ENCODE data around the gene SLC5A4. TPM values are rescaled to one million over a fixed set of nuclear protein-coding genes. Genes with fewer than 3 reads are reported as not detected.

Gene SLC5A4
- total and polyA plus RNA-seq, 2 of the 4 experiments (the other 2 are of a cell fraction): 0.10 to 0.18 TPM

DNA sequence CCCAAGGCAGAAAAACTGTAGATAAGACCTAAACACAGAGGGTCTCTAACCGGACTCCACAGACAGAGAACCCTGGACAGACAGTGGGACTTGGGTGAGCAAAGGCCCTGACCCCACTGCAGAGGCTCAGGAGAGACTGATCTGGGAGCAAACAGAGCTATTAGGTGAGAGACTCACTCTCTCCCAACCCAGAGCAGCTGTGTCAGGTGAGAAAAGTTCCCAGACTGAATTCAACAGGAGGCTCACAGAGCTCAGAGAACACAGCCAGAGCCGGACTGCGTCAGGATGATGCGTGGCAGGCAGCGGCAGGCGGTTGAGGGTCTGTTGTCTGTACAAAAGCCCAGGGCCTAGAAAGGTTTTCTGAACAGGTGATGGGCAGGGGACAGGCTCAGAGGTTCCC is 55.8 kb downstream of the SLC5A4 start:
- Histone ChIP-seq H3K4me1 (ENCODE audit: control insufficient read depth, insufficient read depth, low read length) (no peaks in the 10 kb centered on the region), H2AK5ac (ENCODE audit: low read depth, low read length) (no peak overlapping the region), H3K9me1 (ENCODE audit: insufficient read depth, low read length) (no peaks in the 10 kb centered on the region), H3K56ac (ENCODE audit: extremely low read depth, insufficient read depth, low read length) (no peak overlapping the region), H3K9ac (ENCODE audit: low read depth, low read length) (no peak overlapping the region), H4K8ac (ENCODE audit: low read depth in 2 of 2, low read length in 2 of 2) (no peak overlapping the region), H3K9me3 (ENCODE audit: control insufficient read depth, insufficient read depth, low read length) (no peaks in the 10 kb centered on the region), H4K20me1 (ENCODE audit: insufficient read depth, low read length) (no peaks in the 10 kb centered on the region), H3K18ac (ENCODE audit: low read depth, low read length) (no peak overlapping the region), H3K27me3 (ENCODE audit: control insufficient read depth, insufficient read depth, low read length) (peaks cover 14% of the 10 kb centered on the region; the same call in 1 of the 2 replicates), H2AFZ (replicated peaks; ENCODE audit: low read length, poor library complexity) (no peak overlapping the region), H3K14ac (replicated peaks; ENCODE audit: low read depth, low read length) (no peak overlapping the region), H3K27ac (ENCODE audit: insufficient read depth, low read length) (no peak overlapping the region), H2BK20ac (ENCODE audit: low read depth, low read length) (no peak overlapping the region), H4K91ac (ENCODE audit: insufficient read depth, low read depth, low read length) (no peak overlapping the region), H2BK15ac (ENCODE audit: low read depth, low read length) (no peak overlapping the region), H3K4me2 (ENCODE audit: low read depth, low read length) (no peak overlapping the region), H2AK9ac (replicated peaks; ENCODE audit: low read depth, low read length, poor library complexity) (no peak overlapping the region), H3K23ac (ENCODE audit: low read depth, low read length) (no peak overlapping the region), H2BK120ac (ENCODE audit: low read depth, low read length) (no peak overlapping the region), H3K4ac (ENCODE audit: low read depth, low read length) (no peak overlapping the region), H3K4me3 (ENCODE audit: insufficient read depth, low read depth, low read length) (no peak overlapping the region), H2BK5ac (ENCODE audit: low read depth, low read length, poor library complexity, severe bottlenecking) (no peak overlapping the region), H4K5ac (ENCODE audit: low read depth, low read length) (no peak overlapping the region), H3K79me1 (ENCODE audit: low read depth in 1 of 2, low read length in 2 of 2) (no peaks in the 10 kb centered on the region), H3K36me3 (ENCODE audit: control insufficient read depth, insufficient read depth, low read length) (no peaks in the 10 kb centered on the region)
- no TSS peak for BruUV-seq (replicated peaks)
- WGBS, 2 experiments (ENCODE audit: extremely low coverage in 2 of 2, insufficient read length in 1 of 2): 72% methylated on average over 5 of the region's 6 CpGs; no CpG with 5 or more reads in 1 of the 2 experiments
- intact Hi-C loops (cut with micrococcal nuclease) (no loop called here), in situ Hi-C loops (cut with MboI; ENCODE audit: low sequenced_read_pairs) (no loop called here), dilution Hi-C loops (cut with HindIII; ENCODE audit: low sequenced_read_pairs, unreplicated experiment) (no loop called here)
- no peak for TF ChIP-seq CTCF (conservative IDR thresholded peaks at IDR 0.05; ENCODE audit: low read depth, low read length)
- no peak for TF ChIP-seq MXI1 (IDR thresholded peaks at IDR 0.05; ENCODE audit: borderline replicate concordance, low read depth, low read length)
- TF ChIP-seq RFX5 (IDR thresholded peaks at IDR 0.05; ENCODE audit: low read depth, low read length): no peak
- TF ChIP-seq CEBPB (IDR thresholded peaks at IDR 0.05; ENCODE audit: low read depth, low read length): no peak
- TF ChIP-seq BHLHE40 (IDR thresholded peaks at IDR 0.05; ENCODE audit: low read depth, low read length): no peak
- TF ChIP-seq MAZ (IDR thresholded peaks at IDR 0.05; ENCODE audit: borderline replicate concordance, low read depth, low read length): no peak
- TF ChIP-seq RAD21 (IDR thresholded peaks at IDR 0.05; ENCODE audit: low read length): no peak
- TF ChIP-seq NFE2L2 (IDR thresholded peaks at IDR 0.05; ENCODE audit: low read depth, low read length): no peak
- TF ChIP-seq SMC3 (IDR thresholded peaks at IDR 0.05; ENCODE audit: low read depth, low read length): no peak
- no peak for TF ChIP-seq POLR2A (IDR thresholded peaks at IDR 0.05; ENCODE audit: low read depth, low read length)
- TF ChIP-seq, protein P1, sequence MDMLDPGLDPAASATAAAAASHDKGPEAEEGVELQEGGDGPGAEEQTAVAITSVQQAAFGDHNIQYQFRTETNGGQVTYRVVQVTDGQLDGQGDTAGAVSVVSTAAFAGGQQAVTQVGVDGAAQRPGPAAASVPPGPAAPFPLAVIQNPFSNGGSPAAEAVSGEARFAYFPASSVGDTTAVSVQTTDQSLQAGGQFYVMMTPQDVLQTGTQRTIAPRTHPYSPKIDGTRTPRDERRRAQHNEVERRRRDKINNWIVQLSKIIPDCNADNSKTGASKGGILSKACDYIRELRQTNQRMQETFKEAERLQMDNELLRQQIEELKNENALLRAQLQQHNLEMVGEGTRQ (IDR thresholded peaks at IDR 0.05; ENCODE audit: low read depth, low read length): no peak
- TF ChIP-seq FOS (IDR thresholded peaks at IDR 0.05; ENCODE audit: low read depth, low read length): no peak
- TF ChIP-seq RCOR1 (IDR thresholded peaks at IDR 0.05; ENCODE audit: insufficient replicate concordance, low read length): no peak
- TF ChIP-seq MAFK (IDR thresholded peaks at IDR 0.05; ENCODE audit: low read depth, low read length): no peak
- TF ChIP-seq, protein P2, sequence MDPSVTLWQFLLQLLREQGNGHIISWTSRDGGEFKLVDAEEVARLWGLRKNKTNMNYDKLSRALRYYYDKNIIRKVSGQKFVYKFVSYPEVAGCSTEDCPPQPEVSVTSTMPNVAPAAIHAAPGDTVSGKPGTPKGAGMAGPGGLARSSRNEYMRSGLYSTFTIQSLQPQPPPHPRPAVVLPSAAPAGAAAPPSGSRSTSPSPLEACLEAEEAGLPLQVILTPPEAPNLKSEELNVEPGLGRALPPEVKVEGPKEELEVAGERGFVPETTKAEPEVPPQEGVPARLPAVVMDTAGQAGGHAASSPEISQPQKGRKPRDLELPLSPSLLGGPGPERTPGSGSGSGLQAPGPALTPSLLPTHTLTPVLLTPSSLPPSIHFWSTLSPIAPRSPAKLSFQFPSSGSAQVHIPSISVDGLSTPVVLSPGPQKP (IDR thresholded peaks at IDR 0.05; ENCODE audit: borderline replicate concordance, low read depth, low read length): no peak
- TF ChIP-seq CHD1 (IDR thresholded peaks at IDR 0.05; ENCODE audit: low read depth, low read length): no peak
- POLR2A ChIA-PET (ENCODE audit: unreplicated experiment): no interaction called here
- DNase-seq (no peak), ATAC-seq (ENCODE audit: low read depth) (no peak)
- CTCF ChIA-PET: no interaction called here

Data from IMR-90 (cell line).